PC-9 (cell line): ENCODE results near the gene GNAQ. TPM values are rescaled to one million over a fixed set of nuclear protein-coding genes. Genes with fewer than 3 reads are reported as not detected.

Source experiments
- BruUV-seq: library from RNA; stranded (reverse); fragments of 400-500 nt; replicated peaks from 2 replicates; lab custom pipeline; 2021; lab: Mats Ljungman, UMichigan
- CTCF ChIA-PET: fragments of 300-600 bp; sonication (Branson Sonifier 250); formaldehyde crosslinking; loops from one replicate; lab custom pipeline; 2022; ENCODE audit warnings: antibody characterized with exemption; lab: Charles Lee
- POLR2A ChIA-PET: fragments of 300-600 bp; sonication (Branson Sonifier 250); formaldehyde crosslinking; loops from one replicate; lab custom pipeline; 2022; ENCODE audit warnings: antibody characterized with exemption; ENCODE audit not compliant: unreplicated experiment; lab: Charles Lee
- DNase-seq, 2 experiments: peaks; one replicate each; pipeline versions ENCODE4 v3.0.0 to v3.0.0-alpha.2; 2015 to 2022; ENCODE audit warnings: mixed read lengths in 1 of 2
- H2AFZ ChIP-seq: fragments of 200-600 bp; sonication (generic); 2 replicates; pipeline ENCODE4 v1.8.1; 2017; ENCODE audit warnings: antibody characterized with exemption
- H3F3A ChIP-seq: fragments of 200-600 bp; sonication (generic); 2 replicates; pipeline ENCODE4 v1.8.1; 2017; ENCODE audit warnings: antibody characterized with exemption, mild to moderate bottlenecking, low read depth; ENCODE audit not compliant: insufficient read depth
- H3K27ac ChIP-seq: fragments of 200-600 bp; sonication (generic); 2 replicates; pipeline ENCODE4 v1.6.1; 2016; ENCODE audit warnings: mixed run types
- H3K27me3 ChIP-seq: fragments of 200-600 bp; sonication (generic); 2 replicates; pipeline ENCODE4 v1.6.1; 2016; ENCODE audit warnings: low read depth, mixed run types; ENCODE audit not compliant: insufficient read depth
- H3K36me3 ChIP-seq: fragments of 200-600 bp; sonication (generic); 2 replicates; pipeline ENCODE4 v1.6.1; 2016; ENCODE audit warnings: low read depth, mixed run types
- H3K4me1 ChIP-seq: fragments of 200-600 bp; sonication (generic); replicated peaks from 2 replicates; pipeline ENCODE4 v1.6.1; 2016; ENCODE audit warnings: mixed run types; ENCODE audit not compliant: insufficient read depth
- H3K4me2 ChIP-seq: fragments of 200-600 bp; sonication (generic); 2 replicates; pipeline ENCODE4 v1.6.1; 2017; ENCODE audit warnings: mixed run types
- H3K4me3 ChIP-seq: fragments of 200-600 bp; sonication (generic); 2 replicates; pipeline ENCODE4 v1.6.1; 2016; ENCODE audit warnings: mixed run types
- H3K79me2 ChIP-seq: fragments of 200-600 bp; sonication (generic); 2 replicates; pipeline ENCODE4 v1.6.1; 2017; ENCODE audit warnings: low read depth, mixed run types
- H3K9me2 ChIP-seq: fragments of 200-600 bp; sonication (generic); 2 replicates; pipeline ENCODE4 v1.8.1; 2017; ENCODE audit warnings: mild to moderate bottlenecking; ENCODE audit not compliant: insufficient read depth
- H3K9me3 ChIP-seq: fragments of 200-600 bp; sonication (generic); 2 replicates; pipeline ENCODE4 v1.8.1; 2016; ENCODE audit warnings: low read depth; ENCODE audit not compliant: insufficient read depth
- H4K20me1 ChIP-seq: fragments of 200-600 bp; sonication (generic); 2 replicates; pipeline ENCODE4 v1.8.1; 2017; ENCODE audit not compliant: insufficient read depth
- EZH2 ChIP-seq: fragments of 200-600 bp; sonication (generic); IDR thresholded peaks from 2 replicates; pipeline ENCODE4 v1.8.0; 2017; ENCODE audit warnings: antibody characterized with exemption, low read depth
- intact Hi-C: fragments of 100-400 bp; cut with micrococcal nuclease; formaldehyde crosslinking; loops from one replicate; pipeline ENCODE4 v1.10.0; 2022; ENCODE audit not compliant: unreplicated experiment
- total RNA-seq: library from RNA; stranded (reverse); gene quantifications from 2 replicates; pipeline ENCODE4 v1.2.3, GENCODE V29; 2021
- TF ChIP-seq, protein P1 (sequence below): fragments of 200-600 bp; sonication (generic); conservative IDR thresholded peaks from 2 replicates; pipeline ENCODE4 v1.6.1; 2017; ENCODE audit warnings: mixed run types, antibody characterized with exemption, mild to moderate bottlenecking, moderate library complexity

GNAQ gene
- total RNA-seq, 1 experiment from 2014 or later, result 51.6 TPM

DNA sequence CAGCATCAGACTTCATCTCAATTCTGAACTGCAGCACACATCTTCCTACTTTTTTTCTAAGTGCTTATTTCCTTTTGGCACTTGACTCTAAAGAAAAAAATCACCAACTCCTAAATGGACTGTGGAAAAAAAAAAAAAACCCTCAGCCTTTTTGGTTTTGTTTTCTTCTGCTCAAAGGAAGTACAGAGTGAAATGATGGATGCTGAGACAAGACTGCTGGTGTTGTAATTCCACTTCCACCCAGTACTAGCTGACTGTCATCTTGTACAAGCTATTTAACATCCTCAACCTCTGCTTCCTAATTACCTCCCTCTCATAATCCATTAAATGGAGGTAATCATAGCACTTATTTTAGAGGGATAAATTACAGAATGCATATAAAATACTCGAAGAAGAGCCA is 212.0 kb downstream of the GNAQ start:
- no peak overlapping the region for H3K4me3 ChIP-seq
- H3K36me3 ChIP-seq, result no peaks in the 10 kb centered on the region
- H3K9me2 ChIP-seq, result no peaks in the 10 kb centered on the region
- 0 out of 2 replicates have a peak, but pooled peaks cover 8% of the 10 kb centered on the region for H3K79me2 ChIP-seq
- peaks cover 15% of the 10 kb centered on the region for H3K4me1 ChIP-seq
- peak overlapping the region; percentile 55; the same call in 1 of the 2 replicates for H3K4me2 ChIP-seq
- intact Hi-C loops, result no loop called here
- no peaks in the 10 kb centered on the region for H3K9me3 ChIP-seq
- ChIA-PET POLR2A (no interaction called here), CTCF (interaction anchor here (0.7 kb wide), 1 partner anchor 306 kb away, joined by 10 read pairs; no protein-coding TSS in a partner anchor)
- TF ChIP-seq, protein P1, sequence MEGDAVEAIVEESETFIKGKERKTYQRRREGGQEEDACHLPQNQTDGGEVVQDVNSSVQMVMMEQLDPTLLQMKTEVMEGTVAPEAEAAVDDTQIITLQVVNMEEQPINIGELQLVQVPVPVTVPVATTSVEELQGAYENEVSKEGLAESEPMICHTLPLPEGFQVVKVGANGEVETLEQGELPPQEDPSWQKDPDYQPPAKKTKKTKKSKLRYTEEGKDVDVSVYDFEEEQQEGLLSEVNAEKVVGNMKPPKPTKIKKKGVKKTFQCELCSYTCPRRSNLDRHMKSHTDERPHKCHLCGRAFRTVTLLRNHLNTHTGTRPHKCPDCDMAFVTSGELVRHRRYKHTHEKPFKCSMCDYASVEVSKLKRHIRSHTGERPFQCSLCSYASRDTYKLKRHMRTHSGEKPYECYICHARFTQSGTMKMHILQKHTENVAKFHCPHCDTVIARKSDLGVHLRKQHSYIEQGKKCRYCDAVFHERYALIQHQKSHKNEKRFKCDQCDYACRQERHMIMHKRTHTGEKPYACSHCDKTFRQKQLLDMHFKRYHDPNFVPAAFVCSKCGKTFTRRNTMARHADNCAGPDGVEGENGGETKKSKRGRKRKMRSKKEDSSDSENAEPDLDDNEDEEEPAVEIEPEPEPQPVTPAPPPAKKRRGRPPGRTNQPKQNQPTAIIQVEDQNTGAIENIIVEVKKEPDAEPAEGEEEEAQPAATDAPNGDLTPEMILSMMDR, result no peak
- no peak for TF ChIP-seq EZH2
- no TSS peak for BruUV-seq
- H3K27ac ChIP-seq, result peak overlapping the region; percentile 80; the same call in 1 of the 2 replicates
- H3F3A ChIP-seq, result peaks cover 3% of the 10 kb centered on the region; the same call in 1 of the 2 replicates
- DNase-seq, result no peak
- no peaks in the 10 kb centered on the region for H3K27me3 ChIP-seq
- no peaks in the 10 kb centered on the region for H4K20me1 ChIP-seq
- H2AFZ ChIP-seq, result no peak overlapping the region

DNA sequence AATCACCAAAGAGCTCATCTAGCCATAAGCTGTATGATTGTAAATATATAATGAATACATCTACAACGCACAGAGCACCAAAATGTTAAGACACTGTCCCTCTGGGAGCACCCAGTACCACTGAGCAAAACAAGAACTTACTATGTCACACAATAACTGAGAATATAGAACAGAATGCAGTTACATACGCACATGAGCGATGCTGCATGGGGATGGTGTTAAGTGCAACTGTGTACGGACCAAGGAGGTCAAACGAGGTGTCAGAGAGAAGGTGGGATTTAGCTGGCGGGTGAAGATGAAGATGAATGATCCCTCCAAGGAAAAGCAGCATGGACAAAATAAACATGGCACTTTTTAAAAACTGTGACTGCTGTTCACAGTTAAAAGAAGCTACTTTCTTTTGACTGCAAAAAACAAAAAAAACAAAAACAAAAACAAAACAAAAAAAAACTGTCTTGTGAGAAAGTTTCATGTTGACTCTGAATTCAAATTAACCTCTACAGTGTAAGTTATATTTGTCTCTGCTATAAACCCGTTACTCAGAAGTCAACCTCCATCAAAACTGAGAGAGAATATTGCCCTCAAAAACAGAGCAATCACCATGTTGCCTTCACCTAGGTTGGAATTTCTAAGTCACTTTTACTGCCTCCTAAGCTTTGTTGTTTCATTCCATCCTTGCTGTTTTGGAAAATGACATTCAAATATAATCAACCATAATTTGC is 213.9 kb downstream of the GNAQ start:
- ChIA-PET POLR2A (no interaction called here), CTCF (no interaction called here)
- Histone ChIP-seq H2AFZ (no peak overlapping the region), H3K79me2 (0 out of 2 replicates have a peak, but pooled peaks cover 8% of the 10 kb centered on the region), H3K27me3 (no peaks in the 10 kb centered on the region), H3K27ac (no peak overlapping the region), H3K9me2 (no peaks in the 10 kb centered on the region), H3K9me3 (no peaks in the 10 kb centered on the region), H4K20me1 (no peaks in the 10 kb centered on the region), H3K4me3 (no peak overlapping the region), H3K4me1 (peaks cover 15% of the 10 kb centered on the region), H3K4me2 (no peak overlapping the region), H3K36me3 (no peaks in the 10 kb centered on the region), H3F3A (peaks cover 3% of the 10 kb centered on the region; the same call in 1 of the 2 replicates)
- no peak for DNase-seq
- no TSS peak for BruUV-seq
- TF ChIP-seq EZH2, result no peak
- TF ChIP-seq, protein P1, result no peak
- intact Hi-C loops, result no loop called here

GRCh38 chr9:77816641-77817341 is 214.8 kb downstream of the GNAQ start:
- Histone ChIP-seq H3K4me1 (peaks cover 15% of the 10 kb centered on the region), H3K9me2 (no peaks in the 10 kb centered on the region), H3K4me3 (no peak overlapping the region), H4K20me1 (no peaks in the 10 kb centered on the region), H3K4me2 (no peak overlapping the region), H2AFZ (no peak overlapping the region), H3F3A (peaks cover 3% of the 10 kb centered on the region; the same call in 1 of the 2 replicates), H3K27me3 (no peaks in the 10 kb centered on the region), H3K79me2 (0 out of 2 replicates have a peak, but pooled peaks cover 8% of the 10 kb centered on the region), H3K27ac (no peak overlapping the region), H3K36me3 (no peaks in the 10 kb centered on the region), H3K9me3 (no peaks in the 10 kb centered on the region)
- DNase-seq, result no peak
- POLR2A ChIA-PET, result interaction anchor here (0.6 kb wide), 1 partner anchor 297 kb away, joined by 7 read pairs; no protein-coding TSS in a partner anchor
- intact Hi-C loops, result no loop called here
- TF ChIP-seq, protein P1, result no peak
- TF ChIP-seq EZH2, result no peak
- BruUV-seq, result no TSS peak
- CTCF ChIA-PET, result no interaction called here
